Pancreas (tissue), 10 donors: ENCODE results near the gene ARSD. TPM values are rescaled to one million over a fixed set of nuclear protein-coding genes. Genes with fewer than 3 reads are reported as not detected.

Source experiments
- ATAC-seq, 4 donors: fragments of 200-7000 bp; cut with Tn5 transposase; one replicate each; pipeline versions ENCODE4 v1.8.0 to v1.9.1; 2020; ENCODE audit warnings: mild to moderate bottlenecking in 4 of 4, moderate library complexity in 4 of 4
- DNase-seq, 6 donors: peaks; one replicate each; pipeline ENCODE4 v3.0.0-alpha.2; 2020
- FAIRE-seq: peaks from 2 replicates; lab custom pipeline; 2012; peaks lifted over from hg19 to GRCh38; lab: Jason Lieb, UNC
- H3K27ac ChIP-seq, 4 donors: fragments of 200-600 bp; sonication (generic); 1 replicate in 3 of 4; 2 replicates in 1 of 4; pipeline versions ENCODE4 v1.5.0 to v1.8.0; 2020
- H3K27me3 ChIP-seq, 4 donors: fragments of 200-600 bp; one replicate each; pipeline ENCODE4 v1.8.0; 2021
- H3K36me3 ChIP-seq, 3 donors: fragments of 200-600 bp; sonication (generic) in 1 of 3; one replicate each; pipeline versions ENCODE4 v1.5.0 to v1.8.0; 2020 to 2021
- H3K4me1 ChIP-seq, 3 donors: fragments of 200-600 bp; one replicate each; pipeline ENCODE4 v1.8.0; 2021
- H3K4me3 ChIP-seq, 4 donors: fragments of 200-600 bp; sonication (generic) in 2 of 4; one replicate each; pipeline versions ENCODE4 v1.5.0 to v1.8.0; 2020 to 2021
- H3K9me3 ChIP-seq, 4 donors: fragments of 200-600 bp; one replicate each; pipeline ENCODE4 v1.8.0; 2021
- WGBS, 2 donors: extraction: QIAGEN DNeasy Blood & Tissue Kit; methylation state at CpG; one replicate each; pipeline ENCODE4 v1.1.7; 2013; 5-methylcytosine and 5-hydroxymethylcytosine counted together
- intact Hi-C, 3 donors: fragments of 100-400 bp; cut with DNase I; formaldehyde crosslinking; loops; one replicate each; pipeline versions ENCODE4 v1.11.1 to v1.14.2; 2022
- polyA plus RNA-seq, 2 donors: library from polyadenylated mRNA; stranded (reverse); fragments of 200-250 nt; gene quantifications; one replicate each; pipeline ENCODE4 v1.2.3, GENCODE V29; 2013
- total RNA-seq, 6 donors: library from RNA; stranded (reverse); fragmentation: NEBNext Ultra II Directional in 4 of 6; extraction: Animal tissue kit (Norgen Biotek cat#: 25700) in 4 of 6; gene quantifications; one replicate each; pipeline versions ENCODE4 v1.2.1 to v1.2.4, GENCODE V29; 2021 to 2023
- TF ChIP-seq, protein P1 (sequence below), 4 donors: fragments of 200-600 bp; sonication (generic) in 3 of 4; IDR thresholded peaks; one replicate each; pipeline versions ENCODE4 v1.5.0 to v1.8.0; 2021; ENCODE audit warnings: antibody characterized with exemption in 4 of 4
- donor health status: healthy with polysubstance abuse.
- donor health status: DM: no; HTN: no; CAD: no; lungs with moderate emphysema.
- donor health status: DM: no; HTN: no; CAD: no.
- donor health status: control.
- donor health status: control.
- donor health status: Bipolar disorder and iron deficiency.
- donor health status: DM: yes; HTN: yes; CAD: no.
- donor health status: DM: no; HTN: no; CAD: no.
- donor health status: DM: no; HTN: no; CAD: no.
- donor health status: DM: yes; HTN: yes; CAD: no.

Gene ARSD
- total and polyA plus RNA-seq, 8 donors = 17.8 to 67.0 (median 51.4) TPM

- Histone ChIP-seq H3K4me3 (no peak overlapping the region), H3K36me3 (no peaks in the 10 kb centered on the region), H3K27ac (no peak overlapping the region), H3K27me3 (no peaks in the 10 kb centered on the region), H3K9me3 (no peaks in the 10 kb centered on the region), H3K4me1 (no peaks in the 10 kb centered on the region)
- intact Hi-C loops = no loop called here
- TF ChIP-seq, protein P1, sequence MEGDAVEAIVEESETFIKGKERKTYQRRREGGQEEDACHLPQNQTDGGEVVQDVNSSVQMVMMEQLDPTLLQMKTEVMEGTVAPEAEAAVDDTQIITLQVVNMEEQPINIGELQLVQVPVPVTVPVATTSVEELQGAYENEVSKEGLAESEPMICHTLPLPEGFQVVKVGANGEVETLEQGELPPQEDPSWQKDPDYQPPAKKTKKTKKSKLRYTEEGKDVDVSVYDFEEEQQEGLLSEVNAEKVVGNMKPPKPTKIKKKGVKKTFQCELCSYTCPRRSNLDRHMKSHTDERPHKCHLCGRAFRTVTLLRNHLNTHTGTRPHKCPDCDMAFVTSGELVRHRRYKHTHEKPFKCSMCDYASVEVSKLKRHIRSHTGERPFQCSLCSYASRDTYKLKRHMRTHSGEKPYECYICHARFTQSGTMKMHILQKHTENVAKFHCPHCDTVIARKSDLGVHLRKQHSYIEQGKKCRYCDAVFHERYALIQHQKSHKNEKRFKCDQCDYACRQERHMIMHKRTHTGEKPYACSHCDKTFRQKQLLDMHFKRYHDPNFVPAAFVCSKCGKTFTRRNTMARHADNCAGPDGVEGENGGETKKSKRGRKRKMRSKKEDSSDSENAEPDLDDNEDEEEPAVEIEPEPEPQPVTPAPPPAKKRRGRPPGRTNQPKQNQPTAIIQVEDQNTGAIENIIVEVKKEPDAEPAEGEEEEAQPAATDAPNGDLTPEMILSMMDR (IDR thresholded peaks at IDR 0.05) = no peak
- no peak for FAIRE-seq
- WGBS, 2 donors = 84 to 90% methylated on average over 9 of the region's 9 CpGs
- DNase-seq = no peak
- ATAC-seq = no peak
These were observed 66.7 kb downstream of the ARSD start for GRCh38 chrX:2862404-2862803.

DNA sequence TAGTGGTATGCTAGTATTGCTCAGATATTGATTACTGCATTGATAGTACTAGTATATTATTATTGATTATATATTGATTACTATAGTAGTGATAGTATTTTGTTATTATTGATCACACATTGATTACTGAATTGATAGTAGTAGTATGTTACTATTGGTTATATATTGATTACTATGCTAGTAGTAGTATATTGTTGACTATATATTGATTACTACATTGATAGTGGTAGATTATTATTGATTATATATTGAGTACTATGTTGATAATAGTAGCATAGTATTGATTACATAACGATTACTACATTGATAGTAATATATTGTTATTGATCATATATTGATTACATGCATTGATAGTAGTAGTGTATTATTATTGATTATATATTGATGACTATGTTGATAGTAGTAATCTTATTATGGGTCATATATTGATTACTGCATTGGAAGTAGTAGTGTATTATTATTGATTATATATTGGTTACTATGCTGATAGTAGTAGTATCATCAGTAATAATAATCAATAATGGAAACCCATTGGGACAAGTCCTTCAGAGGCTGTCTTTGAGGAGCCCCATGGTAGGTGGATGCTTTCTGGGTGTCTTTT is 69.8 kb downstream of the ARSD start:
- no peaks in the 10 kb centered on the region for H3K4me1 ChIP-seq
- TF ChIP-seq, protein P1 (IDR thresholded peaks at IDR 0.05) = no peak
- H3K9me3 ChIP-seq = no peaks in the 10 kb centered on the region
- intact Hi-C loops = no loop called here
- no peaks in the 10 kb centered on the region for H3K27me3 ChIP-seq
- H3K27ac ChIP-seq = no peak overlapping the region
- no peak for DNase-seq
- no peak for ATAC-seq
- 36 to 65% methylated on average over 1 of the region's 1 CpG for WGBS, 2 donors
- peak; percentile 98 for FAIRE-seq
- no peaks in the 10 kb centered on the region for H3K36me3 ChIP-seq
- no peak overlapping the region for H3K4me3 ChIP-seq

DNA sequence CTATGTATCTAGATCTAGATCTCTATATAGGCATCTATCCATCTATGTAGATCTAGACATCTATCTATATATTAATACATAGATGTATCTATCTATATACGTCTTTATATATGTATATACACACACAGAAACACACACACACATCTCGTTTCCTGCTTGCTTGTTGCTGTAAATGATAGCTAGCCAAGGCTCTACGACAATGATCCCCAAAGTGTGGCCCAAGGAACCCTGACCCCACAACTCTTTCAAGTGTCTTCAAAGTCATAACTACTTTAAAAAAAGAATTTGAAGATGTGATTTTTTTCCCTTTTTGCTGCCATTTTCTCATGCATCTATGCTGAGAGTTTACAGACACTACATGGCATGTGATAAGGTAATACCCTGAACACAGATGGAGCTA is 71.6 kb downstream of the ARSD start:
- Histone ChIP-seq H3K4me3 (no peak overlapping the region), H3K4me1 (no peaks in the 10 kb centered on the region), H3K36me3 (no peaks in the 10 kb centered on the region), H3K27ac (no peak overlapping the region), H3K27me3 (no peaks in the 10 kb centered on the region), H3K9me3 (no peaks in the 10 kb centered on the region)
- 88% methylated on average over 3 of the region's 3 CpGs for WGBS, 2 donors
- TF ChIP-seq, protein P1 (IDR thresholded peaks at IDR 0.05) = no peak
- DNase-seq = no peak
- intact Hi-C loops = no loop called here
- no peak for ATAC-seq
- FAIRE-seq = no peak

- Histone ChIP-seq H3K36me3 (no peaks in the 10 kb centered on the region), H3K9me3 (no peaks in the 10 kb centered on the region), H3K27me3 (no peaks in the 10 kb centered on the region), H3K4me3 (no peak overlapping the region), H3K4me1 (no peaks in the 10 kb centered on the region), H3K27ac (no peak overlapping the region)
- ATAC-seq = no peak
- DNase-seq = no peak
- 95 to 97% methylated on average over 2 of the region's 2 CpGs for WGBS, 2 donors
- intact Hi-C loops = no loop called here
- no peak for FAIRE-seq
- TF ChIP-seq, protein P1 (IDR thresholded peaks at IDR 0.05) = no peak
These were observed 73.4 kb downstream of the ARSD start for GRCh38 chrX:2855761-2856160.

- WGBS, 2 donors = 95 to 97% methylated on average over 21 of the region's 21 CpGs
- no peak for DNase-seq
These were observed 74.2 kb downstream of the ARSD start for GRCh38 chrX:2854918-2855317.

More at GRCh38 chrX:2854918-2855317, 74.2 kb downstream of the ARSD start:
- Histone ChIP-seq H3K27ac (no peak overlapping the region), H3K4me1 (no peaks in the 10 kb centered on the region), H3K36me3 (no peaks in the 10 kb centered on the region), H3K9me3 (no peaks in the 10 kb centered on the region), H3K4me3 (no peak overlapping the region), H3K27me3 (no peaks in the 10 kb centered on the region)
- ATAC-seq (no peak), FAIRE-seq (no peak)
- intact Hi-C loops = no loop called here
- TF ChIP-seq, protein P1 (IDR thresholded peaks at IDR 0.05) = no peak
